LNCaP clone FGC (cell line): ENCODE results near the gene PAM16.
"Not testable (repeated sequence)": the region's sequence is repeated elsewhere in the genome, so short reads cannot be mapped to it uniquely, and the experiment has no call there.

Source experiments
- DNase-seq: peaks from one replicate; pipeline ENCODE4 v3.0.0-alpha.2; 2011; ENCODE audit warnings: low read depth
- H3K4me3 ChIP-seq: 2 replicates; pipeline ENCODE4 v1.5.1; 2011; ENCODE audit warnings: mild to moderate bottlenecking, low read depth, low read length, control low read depth
- CTCF ChIP-seq: IDR thresholded peaks from 2 replicates; pipeline ENCODE4 v1.5.1; 2012; ENCODE audit warnings: mild to moderate bottlenecking; ENCODE audit not compliant: control insufficient read depth, insufficient read depth; ENCODE audit errors: extremely low read depth

The PAM16 gene

GRCh38 chr16:4344983-4345835 lies 5.9 kb downstream of the PAM16 start:
- no peak for TF ChIP-seq CTCF
- DNase-seq: no peak
- no peak overlapping the region for H3K4me3 ChIP-seq

GRCh38 chr16:4344300-4344982 lies 6.7 kb downstream of the PAM16 start:
- not testable (repeated sequence) for DNase-seq

GRCh38 chr16:4342866-4343744 lies 8.0 kb downstream of the PAM16 start:
- no peak for TF ChIP-seq CTCF
- no peak for DNase-seq
- no peak overlapping the region for H3K4me3 ChIP-seq

More at GRCh38 chr16:4344300-4344982, 6.7 kb downstream of the PAM16 start:
- H3K4me3 ChIP-seq: not testable (repeated sequence)

- no peak overlapping the region for H3K4me3 ChIP-seq
- DNase-seq: no peak
- TF ChIP-seq CTCF: no peak
Observed at GRCh38 chr16:4341250-4341649, 9.9 kb downstream of the PAM16 start.

- no peak for TF ChIP-seq CTCF
- DNase-seq: no peak
- no peak overlapping the region for H3K4me3 ChIP-seq
Observed at GRCh38 chr16:4340443-4340842, 10.7 kb downstream of the PAM16 start.

- H3K4me3 ChIP-seq: no peak overlapping the region
- no peak for DNase-seq
- TF ChIP-seq CTCF: no peak
Observed at GRCh38 chr16:4339909-4340308, 11.2 kb downstream of the PAM16 start.

- no peak for TF ChIP-seq CTCF
- DNase-seq: no peak
- no peak overlapping the region for H3K4me3 ChIP-seq
Observed at GRCh38 chr16:4339455-4339854, 11.7 kb downstream of the PAM16 start.
